Lower lobe of right lung (tissue), 2 donors: Measurements from ENCODE around the gene CDKAL1. TPM values are rescaled to one million over a fixed set of nuclear protein-coding genes. Genes with fewer than 3 reads are reported as not detected.

Source experiments
- ATAC-seq, 2 donors: fragments of 200-7000 bp; cut with Tn5 transposase; one replicate each; pipeline ENCODE4 v1.9.1; 2020 to 2022; ENCODE audit warnings: mild to moderate bottlenecking in 2 of 2, moderate library complexity in 2 of 2
- DNase-seq: peaks from one replicate; pipeline ENCODE4 v3.0.0-alpha.2; 2020
- H3K27ac ChIP-seq: fragments of 200-600 bp; one replicate; pipeline ENCODE4 v1.8.0; 2022
- H3K27me3 ChIP-seq: fragments of 200-600 bp; one replicate; pipeline ENCODE4 v1.8.0; 2022; ENCODE audit warnings: low read depth
- H3K36me3 ChIP-seq: fragments of 200-600 bp; one replicate; pipeline ENCODE4 v1.8.0; 2022; ENCODE audit warnings: mild to moderate bottlenecking
- H3K4me1 ChIP-seq: fragments of 200-600 bp; one replicate; pipeline ENCODE4 v1.8.0; 2022
- H3K4me3 ChIP-seq: fragments of 200-600 bp; one replicate; pipeline ENCODE4 v1.8.0; 2022; ENCODE audit warnings: mild to moderate bottlenecking
- H3K9me3 ChIP-seq: fragments of 200-600 bp; one replicate; pipeline ENCODE4 v1.8.0; 2022
- intact Hi-C: fragments of 100-400 bp; cut with DNase I; formaldehyde crosslinking; loops from one replicate; pipeline ENCODE4 v1.11.0; 2022
- total RNA-seq: library from RNA; stranded (reverse); fragmentation: NEBNext Ultra II Directional; extraction: Animal tissue kit (Norgen Biotek cat#: 25700); gene quantifications from one replicate; pipeline ENCODE4 v1.2.1, GENCODE V29; 2021
- TF ChIP-seq, protein P1 (sequence below): fragments of 200-600 bp; IDR thresholded peaks from one replicate; pipeline ENCODE4 v1.8.0; 2022; ENCODE audit warnings: antibody characterized with exemption, mild to moderate bottlenecking
- donor health status: DM: no; HTN: yes; CAD: no; lungs with severe emphysema.

Gene CDKAL1
- total RNA-seq, 1 donor from 2014 or later: 16.0 TPM

GRCh38 chr6:21159465-21159864, 625.2 kb downstream of the CDKAL1 start:
- DNase-seq: no peak
- TF ChIP-seq, protein P1, sequence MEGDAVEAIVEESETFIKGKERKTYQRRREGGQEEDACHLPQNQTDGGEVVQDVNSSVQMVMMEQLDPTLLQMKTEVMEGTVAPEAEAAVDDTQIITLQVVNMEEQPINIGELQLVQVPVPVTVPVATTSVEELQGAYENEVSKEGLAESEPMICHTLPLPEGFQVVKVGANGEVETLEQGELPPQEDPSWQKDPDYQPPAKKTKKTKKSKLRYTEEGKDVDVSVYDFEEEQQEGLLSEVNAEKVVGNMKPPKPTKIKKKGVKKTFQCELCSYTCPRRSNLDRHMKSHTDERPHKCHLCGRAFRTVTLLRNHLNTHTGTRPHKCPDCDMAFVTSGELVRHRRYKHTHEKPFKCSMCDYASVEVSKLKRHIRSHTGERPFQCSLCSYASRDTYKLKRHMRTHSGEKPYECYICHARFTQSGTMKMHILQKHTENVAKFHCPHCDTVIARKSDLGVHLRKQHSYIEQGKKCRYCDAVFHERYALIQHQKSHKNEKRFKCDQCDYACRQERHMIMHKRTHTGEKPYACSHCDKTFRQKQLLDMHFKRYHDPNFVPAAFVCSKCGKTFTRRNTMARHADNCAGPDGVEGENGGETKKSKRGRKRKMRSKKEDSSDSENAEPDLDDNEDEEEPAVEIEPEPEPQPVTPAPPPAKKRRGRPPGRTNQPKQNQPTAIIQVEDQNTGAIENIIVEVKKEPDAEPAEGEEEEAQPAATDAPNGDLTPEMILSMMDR: no peak
- H3K4me3 ChIP-seq: no peak overlapping the region
- intact Hi-C loops: no loop called here
- no peaks in the 10 kb centered on the region for H3K9me3 ChIP-seq
- no peaks in the 10 kb centered on the region for H3K4me1 ChIP-seq
- H3K27ac ChIP-seq: no peak overlapping the region
- H3K36me3 ChIP-seq: no peaks in the 10 kb centered on the region
- ATAC-seq: no peak
- H3K27me3 ChIP-seq: no peaks in the 10 kb centered on the region

DNA sequence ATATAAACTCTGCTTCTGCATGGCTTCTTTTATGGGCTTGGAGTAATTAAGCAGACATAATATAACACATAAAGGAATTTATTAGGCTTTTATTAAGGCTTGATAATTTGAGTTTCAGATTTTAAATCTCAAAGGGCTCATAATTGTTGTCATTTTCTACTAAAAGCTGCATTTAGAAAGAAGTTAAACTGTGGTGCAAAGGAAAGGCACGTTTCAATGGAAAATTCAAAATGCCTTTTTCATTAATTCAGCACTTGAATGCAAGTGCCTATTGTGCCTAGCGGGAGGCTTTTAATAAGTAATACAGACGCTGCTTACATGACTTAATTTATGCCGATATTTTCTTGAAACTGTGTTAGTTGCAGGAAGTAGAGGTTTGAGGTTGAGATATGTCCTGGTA, 627.5 kb downstream of the CDKAL1 start:
- DNase-seq (no peak), ATAC-seq (no peak)
- Histone ChIP-seq H3K9me3 (no peaks in the 10 kb centered on the region), H3K27me3 (no peaks in the 10 kb centered on the region), H3K27ac (no peak overlapping the region), H3K36me3 (no peaks in the 10 kb centered on the region), H3K4me1 (no peaks in the 10 kb centered on the region), H3K4me3 (no peak overlapping the region)
- intact Hi-C loops: no loop called here
- TF ChIP-seq, protein P1: no peak

DNA sequence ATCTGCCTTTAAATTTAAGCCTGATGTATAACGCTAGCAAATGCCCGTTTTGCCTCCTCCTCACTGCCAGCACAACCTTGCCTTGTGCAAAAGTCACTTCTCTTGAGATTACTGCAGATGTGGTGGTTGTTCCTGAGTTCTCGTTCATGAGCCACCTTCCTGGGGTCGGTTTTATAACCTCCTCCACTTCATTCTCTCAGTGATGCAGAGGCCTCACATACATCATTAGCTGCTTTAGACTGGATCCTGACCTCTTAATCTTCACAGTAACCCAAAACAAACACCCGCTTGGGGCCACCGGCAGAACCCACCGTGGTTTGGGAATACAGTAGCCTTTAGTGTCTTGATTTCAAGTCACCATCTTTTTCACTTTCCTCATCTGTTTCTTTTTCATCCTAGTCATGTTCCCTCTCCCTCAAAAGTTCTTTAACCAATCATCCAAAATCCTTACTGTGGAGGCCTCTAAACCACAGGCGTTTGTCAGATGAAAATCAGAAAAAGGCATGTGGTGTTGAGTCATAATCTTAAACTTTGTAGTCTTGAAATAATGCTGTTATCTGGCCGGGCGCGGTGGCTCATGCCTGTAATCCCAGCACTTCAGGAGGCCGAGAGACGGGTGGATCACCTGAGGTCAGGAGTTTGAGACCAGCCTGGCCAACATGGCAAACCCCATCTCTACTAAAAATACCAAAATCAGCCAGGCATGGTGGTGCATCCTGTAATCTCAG, 629.0 kb downstream of the CDKAL1 start:
- TF ChIP-seq, protein P1: no peak
- H3K9me3 ChIP-seq: no peaks in the 10 kb centered on the region
- ATAC-seq (no peak), DNase-seq (no peak)
- H3K36me3 ChIP-seq: no peaks in the 10 kb centered on the region
- H3K27ac ChIP-seq: no peak overlapping the region
- no peak overlapping the region for H3K4me3 ChIP-seq
- intact Hi-C loops: no loop called here
- H3K4me1 ChIP-seq: no peaks in the 10 kb centered on the region
- H3K27me3 ChIP-seq: no peaks in the 10 kb centered on the region

DNA sequence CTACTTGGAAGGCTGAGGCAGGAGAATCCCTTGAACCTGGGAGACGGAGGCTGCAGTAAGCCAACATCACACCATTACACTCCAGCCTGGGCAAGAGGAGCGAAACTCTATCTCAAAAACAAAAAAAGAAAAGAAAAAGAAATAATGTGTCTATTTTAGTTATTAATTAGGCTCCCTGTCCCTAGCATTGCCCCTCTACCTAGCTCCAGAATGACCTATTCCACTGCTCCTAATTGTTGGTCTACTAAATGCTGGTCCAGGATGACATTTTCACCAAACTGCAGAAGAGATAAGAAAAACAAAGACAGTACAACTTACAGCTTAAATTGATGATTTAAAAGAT, 629.6 kb downstream of the CDKAL1 start:
- TF ChIP-seq, protein P1: no peak
- Histone ChIP-seq H3K27ac (no peak overlapping the region), H3K4me1 (no peaks in the 10 kb centered on the region), H3K9me3 (no peaks in the 10 kb centered on the region), H3K27me3 (no peaks in the 10 kb centered on the region), H3K4me3 (no peak overlapping the region), H3K36me3 (no peaks in the 10 kb centered on the region)
- ATAC-seq (no peak), DNase-seq (no peak)
- intact Hi-C loops: no loop called here

DNA sequence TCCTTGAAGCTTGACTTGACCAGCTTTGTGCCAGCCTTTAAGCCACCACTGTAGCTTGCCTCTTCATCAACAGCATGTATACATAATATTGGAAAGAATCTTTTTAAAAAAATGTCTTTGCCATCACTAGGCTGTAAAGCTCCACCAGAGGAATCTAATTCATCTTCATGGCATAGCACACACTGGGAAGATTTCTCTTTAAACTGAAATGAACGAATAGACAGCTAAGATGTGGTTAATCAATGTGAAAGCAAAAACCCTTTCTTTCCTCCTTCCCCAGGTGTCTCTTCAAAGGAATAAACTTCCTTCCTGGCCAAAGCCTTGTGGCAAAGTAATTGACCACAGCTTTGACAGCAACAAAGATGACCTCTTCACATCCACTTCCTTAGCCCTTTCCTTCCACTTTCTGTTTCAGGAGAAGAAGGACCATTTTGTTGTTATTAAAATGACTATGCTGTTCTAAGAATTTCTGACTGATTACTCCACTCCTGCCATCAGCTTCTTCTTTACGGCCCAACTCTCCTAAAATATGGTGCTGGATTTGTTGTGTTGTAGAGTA, 630.6 kb downstream of the CDKAL1 start:
- H3K27me3 ChIP-seq: no peaks in the 10 kb centered on the region
- H3K27ac ChIP-seq: no peak overlapping the region
- no peaks in the 10 kb centered on the region for H3K36me3 ChIP-seq
- intact Hi-C loops: no loop called here
- ATAC-seq: peak in 1 of 2 donors; percentile 41
- DNase-seq: no peak
- no peak overlapping the region for H3K4me3 ChIP-seq
- H3K4me1 ChIP-seq: no peaks in the 10 kb centered on the region
- TF ChIP-seq, protein P1: no peak
- H3K9me3 ChIP-seq: no peaks in the 10 kb centered on the region
